ENCODE results near the gene PDGFD.

DNA sequence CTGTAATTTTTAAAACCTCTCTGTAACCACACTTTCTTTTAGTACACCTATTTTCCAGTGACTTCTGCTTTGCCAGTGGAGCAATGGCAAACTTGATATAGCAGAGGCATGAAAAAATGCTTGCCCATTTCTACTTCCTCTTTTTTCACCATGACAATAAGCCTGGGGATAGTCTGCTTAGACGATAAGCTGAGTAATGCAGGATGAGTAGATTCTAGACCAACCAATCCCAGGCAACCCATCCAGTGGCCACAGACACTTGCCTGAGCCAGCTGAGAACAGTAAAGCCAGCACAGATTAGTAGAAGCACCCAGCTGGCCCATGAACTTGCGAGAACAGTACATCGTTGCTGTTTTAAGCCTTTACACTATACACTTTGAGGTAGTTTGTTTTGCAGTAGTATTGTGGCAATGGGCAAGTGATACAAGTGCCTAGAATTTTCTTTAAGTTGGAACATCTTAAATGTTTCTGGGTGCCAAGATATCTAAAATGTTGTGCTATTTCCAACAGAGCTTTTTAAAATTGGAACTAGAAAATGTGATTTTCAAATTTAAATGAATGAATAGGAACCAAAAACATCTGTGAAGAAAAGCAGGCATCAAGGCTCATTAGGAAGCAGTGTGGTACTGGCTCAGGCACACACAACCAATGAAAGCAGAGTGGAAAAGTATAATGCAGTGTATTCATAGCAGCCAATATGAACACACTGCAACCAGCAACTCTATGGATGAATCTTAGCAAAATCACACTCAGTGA, 89.8 kb downstream of the PDGFD start:
- no peak for TF ChIP-seq EP300 (IDR thresholded peaks at IDR 0.05; ENCODE audit: borderline replicate concordance)
- no peak for TF ChIP-seq TEAD4 (IDR thresholded peaks at IDR 0.05)
- no peak for TF ChIP-seq NFIC (IDR thresholded peaks at IDR 0.05)
- TF ChIP-seq CEBPB (IDR thresholded peaks at IDR 0.05): no peak
- TF ChIP-seq TAF1 (IDR thresholded peaks at IDR 0.05; ENCODE audit: low read depth): no peak
- no peak for TF ChIP-seq RAD21 (IDR thresholded peaks at IDR 0.05; ENCODE audit: low read depth)
- no peak for TF ChIP-seq EGR1 (IDR thresholded peaks at IDR 0.05)
- TF ChIP-seq, protein P1, sequence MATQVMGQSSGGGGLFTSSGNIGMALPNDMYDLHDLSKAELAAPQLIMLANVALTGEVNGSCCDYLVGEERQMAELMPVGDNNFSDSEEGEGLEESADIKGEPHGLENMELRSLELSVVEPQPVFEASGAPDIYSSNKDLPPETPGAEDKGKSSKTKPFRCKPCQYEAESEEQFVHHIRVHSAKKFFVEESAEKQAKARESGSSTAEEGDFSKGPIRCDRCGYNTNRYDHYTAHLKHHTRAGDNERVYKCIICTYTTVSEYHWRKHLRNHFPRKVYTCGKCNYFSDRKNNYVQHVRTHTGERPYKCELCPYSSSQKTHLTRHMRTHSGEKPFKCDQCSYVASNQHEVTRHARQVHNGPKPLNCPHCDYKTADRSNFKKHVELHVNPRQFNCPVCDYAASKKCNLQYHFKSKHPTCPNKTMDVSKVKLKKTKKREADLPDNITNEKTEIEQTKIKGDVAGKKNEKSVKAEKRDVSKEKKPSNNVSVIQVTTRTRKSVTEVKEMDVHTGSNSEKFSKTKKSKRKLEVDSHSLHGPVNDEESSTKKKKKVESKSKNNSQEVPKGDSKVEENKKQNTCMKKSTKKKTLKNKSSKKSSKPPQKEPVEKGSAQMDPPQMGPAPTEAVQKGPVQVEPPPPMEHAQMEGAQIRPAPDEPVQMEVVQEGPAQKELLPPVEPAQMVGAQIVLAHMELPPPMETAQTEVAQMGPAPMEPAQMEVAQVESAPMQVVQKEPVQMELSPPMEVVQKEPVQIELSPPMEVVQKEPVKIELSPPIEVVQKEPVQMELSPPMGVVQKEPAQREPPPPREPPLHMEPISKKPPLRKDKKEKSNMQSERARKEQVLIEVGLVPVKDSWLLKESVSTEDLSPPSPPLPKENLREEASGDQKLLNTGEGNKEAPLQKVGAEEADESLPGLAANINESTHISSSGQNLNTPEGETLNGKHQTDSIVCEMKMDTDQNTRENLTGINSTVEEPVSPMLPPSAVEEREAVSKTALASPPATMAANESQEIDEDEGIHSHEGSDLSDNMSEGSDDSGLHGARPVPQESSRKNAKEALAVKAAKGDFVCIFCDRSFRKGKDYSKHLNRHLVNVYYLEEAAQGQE (IDR thresholded peaks at IDR 0.05; ENCODE audit: low read depth): no peak
- TF ChIP-seq YY1 (IDR thresholded peaks at IDR 0.05; ENCODE audit: low read depth): no peak
- TF ChIP-seq, protein P2, sequence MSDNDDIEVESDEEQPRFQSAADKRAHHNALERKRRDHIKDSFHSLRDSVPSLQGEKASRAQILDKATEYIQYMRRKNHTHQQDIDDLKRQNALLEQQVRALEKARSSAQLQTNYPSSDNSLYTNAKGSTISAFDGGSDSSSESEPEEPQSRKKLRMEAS (IDR thresholded peaks at IDR 0.05): no peak

Data from Ishikawa (cell line).